IMR-90 (cell line): ENCODE measurements around the gene METTL15. TPM values are rescaled to one million over a fixed set of nuclear protein-coding genes. Genes with fewer than 3 reads are reported as not detected.

Experiments
- ATAC-seq: fragments of 200-7000 bp; cut with Tn5 transposase; 2 replicates; pipeline ENCODE4 v1.9.1; 2020; ENCODE audit warnings: low read depth, mild to moderate bottlenecking, moderate library complexity
- BruUV-seq: library from RNA; stranded (reverse); fragments of 400-500 nt; replicated peaks from 2 replicates; lab custom pipeline; 2021; lab: Mats Ljungman, UMichigan
- CTCF ChIA-PET: fragments of 300-600 bp; formaldehyde crosslinking; extraction: SDS; loops from one replicate; lab custom pipeline; 2021; ENCODE audit warnings: antibody characterized with exemption; lab: Yijun Ruan, JAX
- POLR2A ChIA-PET: fragments of 300-600 bp; sonication (Branson Sonifier 250); formaldehyde crosslinking; loops from one replicate; lab custom pipeline; 2022; ENCODE audit warnings: antibody characterized with exemption; ENCODE audit not compliant: unreplicated experiment; lab: Charles Lee
- DNase-seq: peaks from one replicate; pipeline ENCODE4 v3.0.0; 2013
- H2AFZ ChIP-seq: replicated peaks from 2 replicates; pipeline ENCODE3; 2013; ENCODE audit warnings: low read length, mild to moderate bottlenecking; ENCODE audit not compliant: poor library complexity
- H2AK5ac ChIP-seq: 2 replicates; pipeline ENCODE4 v1.6.1; 2013; ENCODE audit warnings: low read depth, low read length, inconsistent platforms
- H2AK9ac ChIP-seq: replicated peaks from 2 replicates; pipeline ENCODE3; 2013; ENCODE audit warnings: mild to moderate bottlenecking, low read depth, low read length, moderate library complexity; ENCODE audit not compliant: poor library complexity
- H2BK120ac ChIP-seq: 2 replicates; pipeline ENCODE4 v1.6.1; 2013; ENCODE audit warnings: low read depth, low read length, inconsistent platforms
- H2BK15ac ChIP-seq: 3 replicates; pipeline ENCODE4 v1.6.1; 2013; ENCODE audit warnings: low read depth, low read length, inconsistent platforms
- H2BK20ac ChIP-seq: 2 replicates; pipeline ENCODE4 v1.6.1; 2013; ENCODE audit warnings: low read depth, mild to moderate bottlenecking, inconsistent platforms, low read length, moderate library complexity
- H2BK5ac ChIP-seq: 2 replicates; pipeline ENCODE4 v1.6.1; 2013; ENCODE audit warnings: mild to moderate bottlenecking, low read depth, low read length, inconsistent platforms; ENCODE audit not compliant: poor library complexity, severe bottlenecking
- H3K14ac ChIP-seq: replicated peaks from 2 replicates; pipeline ENCODE4 v1.6.1; 2013; ENCODE audit warnings: low read depth, low read length, inconsistent platforms
- H3K18ac ChIP-seq: 2 replicates; pipeline ENCODE4 v1.6.1; 2013; ENCODE audit warnings: low read depth, low read length, control low read depth
- H3K23ac ChIP-seq: 2 replicates; pipeline ENCODE4 v1.6.1; 2013; ENCODE audit warnings: low read depth, low read length, inconsistent platforms
- H3K27ac ChIP-seq: 2 replicates; pipeline ENCODE4 v1.5.1; 2013; ENCODE audit warnings: mild to moderate bottlenecking, control low read depth, low read length; ENCODE audit not compliant: insufficient read depth
- H3K27me3 ChIP-seq: 2 replicates; pipeline ENCODE4 v1.6.1; 2013; ENCODE audit warnings: low read length; ENCODE audit not compliant: control insufficient read depth, insufficient read depth
- H3K36me3 ChIP-seq: 2 replicates; pipeline ENCODE4 v1.6.1; 2013; ENCODE audit warnings: low read length, mixed read lengths; ENCODE audit not compliant: control insufficient read depth, insufficient read depth
- H3K4ac ChIP-seq: 2 replicates; pipeline ENCODE4 v1.6.1; 2013; ENCODE audit warnings: low read depth, low read length, inconsistent platforms
- H3K4me1 ChIP-seq: 2 replicates; pipeline ENCODE4 v1.6.1; 2013; ENCODE audit warnings: low read length, mixed read lengths; ENCODE audit not compliant: control insufficient read depth, insufficient read depth
- H3K4me2 ChIP-seq: 2 replicates; pipeline ENCODE4 v1.6.1; 2013; ENCODE audit warnings: low read depth, mild to moderate bottlenecking, control low read depth, low read length, moderate library complexity
- H3K4me3 ChIP-seq: 2 replicates; pipeline ENCODE4 v1.5.1; 2013; ENCODE audit warnings: low read depth, mild to moderate bottlenecking, control low read depth, low read length, moderate library complexity; ENCODE audit not compliant: insufficient read depth
- H3K56ac ChIP-seq: 2 replicates; pipeline ENCODE4 v1.6.1; 2013; ENCODE audit warnings: low read length, inconsistent platforms; ENCODE audit not compliant: insufficient read depth; ENCODE audit errors: extremely low read depth
- H3K79me1 ChIP-seq, 2 experiments: 2 replicates each; pipeline ENCODE4 v1.6.1; 2013; ENCODE audit warnings: low read length in 2 of 2, inconsistent platforms in 1 of 2, low read depth in 1 of 2
- H3K9ac ChIP-seq: 2 replicates; pipeline ENCODE4 v1.6.1; 2013; ENCODE audit warnings: low read depth, low read length, control low read depth
- H3K9me1 ChIP-seq: 2 replicates; pipeline ENCODE4 v1.6.1; 2013; ENCODE audit warnings: low read length, inconsistent platforms; ENCODE audit not compliant: insufficient read depth
- H3K9me3 ChIP-seq: 2 replicates; pipeline ENCODE4 v1.6.1; 2013; ENCODE audit warnings: low read length; ENCODE audit not compliant: control insufficient read depth, insufficient read depth
- H4K20me1 ChIP-seq: 2 replicates; pipeline ENCODE4 v1.6.1; 2013; ENCODE audit warnings: low read length, inconsistent platforms; ENCODE audit not compliant: insufficient read depth
- H4K5ac ChIP-seq: 2 replicates; pipeline ENCODE4 v1.6.1; 2013; ENCODE audit warnings: mild to moderate bottlenecking, low read depth, low read length, control low read depth
- H4K8ac ChIP-seq, 2 experiments: 2 replicates each; pipeline ENCODE4 v1.6.1; 2013; ENCODE audit warnings: low read depth in 2 of 2, low read length in 2 of 2, control low read depth in 1 of 2, inconsistent platforms in 1 of 2
- H4K91ac ChIP-seq: 2 replicates; pipeline ENCODE4 v1.6.1; 2013; ENCODE audit warnings: low read depth, low read length, inconsistent platforms; ENCODE audit not compliant: insufficient read depth
- CEBPB ChIP-seq: IDR thresholded peaks from 2 replicates; pipeline ENCODE4 v1.6.1; 2012; ENCODE audit warnings: low read depth, low read length, improper control_type of control experiment
- USF2 ChIP-seq: fragments of 150-350 bp; IDR thresholded peaks from 2 replicates; pipeline ENCODE4 v1.6.1; 2017; ENCODE audit warnings: mild to moderate bottlenecking, antibody characterized with exemption, low read length, low read depth
- WGBS, 2 experiments: methylation state at CpG; one replicate each; pipeline versions ENCODE4 v1.1.5 to v1.1.7; 2013; ENCODE audit warnings: missing lambda C conversion rate in 2 of 2; ENCODE audit not compliant: insufficient read length in 1 of 2; ENCODE audit errors: extremely low coverage in 2 of 2; 5-methylcytosine and 5-hydroxymethylcytosine counted together
- dilution Hi-C: fragments of 300-500 bp; cut with HindIII; formaldehyde crosslinking; loops from one replicate; pipeline ENCODE4 v1.14.3; 2018; ENCODE audit warnings: low sequenced_read_pairs; ENCODE audit not compliant: unreplicated experiment
- in situ Hi-C: fragments of 300-500 bp; cut with MboI; formaldehyde crosslinking; loops from 3 replicates; pipeline ENCODE4 v1.14.3; 2019; ENCODE audit warnings: low sequenced_read_pairs, inconsistent platforms, mixed read lengths
- intact Hi-C: fragments of 100-400 bp; cut with micrococcal nuclease; formaldehyde crosslinking; loops from 2 replicates; pipeline ENCODE4 v1.10.0; 2022
- polyA plus RNA-seq, 3 experiments: library from polyadenylated mRNA; depleted of rRNA; stranded (reverse); fragments of >200 nt; gene quantifications; 2 replicates each; pipeline ENCODE4 v1.2.3, GENCODE V29; 2012; ENCODE audit warnings: low replicate concordance in 1 of 3
- total RNA-seq: library from RNA; depleted of rRNA; stranded (reverse); fragments of >200 nt; gene quantifications from 2 replicates; pipeline ENCODE4 v1.2.3, GENCODE V29; 2012

Gene METTL15
- total and polyA plus RNA-seq, 2 of the 4 experiments (the other 2 are of a cell fraction): 6.5 to 30.5 TPM

GRCh38 chr11:28223994-28224393, 115.8 kb downstream of the METTL15 start:
- Histone ChIP-seq H2AK9ac (no peak overlapping the region), H2BK5ac (no peak overlapping the region), H4K5ac (no peak overlapping the region), H4K8ac (no peak overlapping the region), H2AFZ (no peak overlapping the region), H3K56ac (no peak overlapping the region), H3K27ac (no peak overlapping the region), H2BK120ac (no peak overlapping the region), H3K18ac (no peak overlapping the region), H3K4me2 (no peak overlapping the region), H3K27me3 (no peaks in the 10 kb centered on the region), H3K4me1 (peaks cover 2% of the 10 kb centered on the region; the same call in 1 of the 2 replicates), H2BK20ac (no peak overlapping the region), H3K9me1 (no peaks in the 10 kb centered on the region), H3K9me3 (no peaks in the 10 kb centered on the region; the same call in 1 of the 2 replicates), H3K4me3 (no peak overlapping the region), H3K36me3 (no peaks in the 10 kb centered on the region), H4K91ac (no peak overlapping the region), H3K23ac (no peak overlapping the region), H3K14ac (no peak overlapping the region), H4K20me1 (no peaks in the 10 kb centered on the region), H2AK5ac (no peak overlapping the region), H3K79me1 (peaks cover 7 to 12% of the 10 kb centered on the region in 2 experiments), H2BK15ac (no peak overlapping the region), H3K9ac (no peak overlapping the region), H3K4ac (no peak overlapping the region)
- DNase-seq: no peak
- no CpG with 5 or more reads among the region's 2 CpGs for WGBS, 2 experiments
- in situ Hi-C loops: no loop called here
- POLR2A ChIA-PET: no interaction called here
- ATAC-seq: no peak
- CTCF ChIA-PET: no interaction called here
- intact Hi-C loops: no loop called here
- dilution Hi-C loops: no loop called here
- BruUV-seq: no TSS peak
- TF ChIP-seq CEBPB (no peak), USF2 (no peak)
